Colonic mucosa (tissue), 4 donors: ENCODE measurements around the gene GINS1. TPM values are rescaled to one million over a fixed set of nuclear protein-coding genes. Genes with fewer than 3 reads are reported as not detected.

Source experiments
- DNase-seq: peaks from one replicate; pipeline ENCODE4 v3.0.0-alpha.2; 2020
- H3K27ac ChIP-seq: fragments of 200-600 bp; one replicate; pipeline ENCODE4 v1.8.0; 2021
- H3K27me3 ChIP-seq: fragments of 200-600 bp; one replicate; pipeline ENCODE4 v1.8.0; 2021
- H3K36me3 ChIP-seq: fragments of 200-600 bp; one replicate; pipeline ENCODE4 v1.8.0; 2021
- H3K4me1 ChIP-seq: fragments of 200-600 bp; one replicate; pipeline ENCODE4 v1.8.0; 2021; ENCODE audit warnings: mild to moderate bottlenecking
- H3K4me3 ChIP-seq: fragments of 200-600 bp; one replicate; pipeline ENCODE4 v1.8.0; 2021
- H3K9ac ChIP-seq, 2 donors: one replicate each; pipeline ENCODE4 v1.7.0; 2013; ENCODE audit warnings: control low read depth in 2 of 2, low read depth in 2 of 2, low read length in 2 of 2
- H3K9me3 ChIP-seq: fragments of 200-600 bp; one replicate; pipeline ENCODE4 v1.8.0; 2021
- CTCF ChIP-seq: fragments of 200-600 bp; IDR thresholded peaks from one replicate; pipeline ENCODE4 v1.8.0; 2022; ENCODE audit warnings: antibody characterized with exemption, mild to moderate bottlenecking
- intact Hi-C: fragments of 100-400 bp; cut with DNase I; formaldehyde crosslinking; loops from one replicate; pipeline ENCODE4 v1.14.1; 2022
- total RNA-seq, 2 donors: library from RNA; stranded (reverse); fragmentation: NEBNext Ultra II Directional in 1 of 2; extraction: Animal tissue kit (Norgen Biotek cat#: 25700) in 1 of 2; gene quantifications; one replicate each; pipeline ENCODE4 v1.2.1, GENCODE V29; 2021
- donor health status: healthy.
- donor health status: DM: no; HTN: no; CAD: no.
- donor health status: DM: no; HTN: no; CAD: no.

Gene GINS1
- total RNA-seq, 2 donors from 2014 or later, result 5.4 to 24.0 TPM

DNA sequence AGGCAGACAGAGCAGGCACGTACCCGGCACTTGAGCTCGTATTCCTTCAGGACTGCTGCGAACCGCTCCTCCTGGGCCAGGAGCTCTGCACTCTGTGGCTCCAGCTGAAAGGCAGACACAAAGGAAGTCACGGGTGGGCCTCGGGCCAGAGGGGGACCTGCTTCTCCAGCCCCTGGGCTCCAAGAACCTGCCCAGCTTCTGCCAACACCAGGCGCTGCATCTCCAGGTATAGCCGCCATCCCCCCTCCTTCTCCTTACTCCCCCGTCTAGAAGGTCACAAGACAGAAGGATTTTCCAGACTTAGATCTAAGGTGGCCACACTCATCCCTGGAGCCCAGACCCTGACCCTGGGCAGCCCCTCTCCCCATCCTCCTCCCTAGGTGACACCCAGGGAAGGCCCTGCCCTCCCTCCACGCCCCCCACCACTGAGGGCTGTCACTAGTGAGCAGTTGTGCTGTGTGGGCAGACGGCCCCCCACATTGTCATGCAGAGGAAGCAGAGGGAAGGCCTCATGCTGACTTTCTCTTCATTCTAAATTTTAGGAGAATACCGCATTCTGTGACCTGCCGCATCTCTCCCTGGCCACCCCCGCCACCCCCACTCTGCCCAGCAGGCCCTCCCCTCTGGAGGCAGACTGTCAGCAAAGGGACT is 81.9 kb downstream of the GINS1 start:
- DNase-seq, result no peak
- Histone ChIP-seq H3K4me3 (no peak overlapping the region), H3K36me3 (no peaks in the 10 kb centered on the region), H3K4me1 (no peaks in the 10 kb centered on the region), H3K27me3 (no peaks in the 10 kb centered on the region), H3K9ac (no peak overlapping the region), H3K27ac (no peak overlapping the region), H3K9me3 (no peaks in the 10 kb centered on the region)
- intact Hi-C loops, result no loop called here
- TF ChIP-seq CTCF, result no peak

DNA sequence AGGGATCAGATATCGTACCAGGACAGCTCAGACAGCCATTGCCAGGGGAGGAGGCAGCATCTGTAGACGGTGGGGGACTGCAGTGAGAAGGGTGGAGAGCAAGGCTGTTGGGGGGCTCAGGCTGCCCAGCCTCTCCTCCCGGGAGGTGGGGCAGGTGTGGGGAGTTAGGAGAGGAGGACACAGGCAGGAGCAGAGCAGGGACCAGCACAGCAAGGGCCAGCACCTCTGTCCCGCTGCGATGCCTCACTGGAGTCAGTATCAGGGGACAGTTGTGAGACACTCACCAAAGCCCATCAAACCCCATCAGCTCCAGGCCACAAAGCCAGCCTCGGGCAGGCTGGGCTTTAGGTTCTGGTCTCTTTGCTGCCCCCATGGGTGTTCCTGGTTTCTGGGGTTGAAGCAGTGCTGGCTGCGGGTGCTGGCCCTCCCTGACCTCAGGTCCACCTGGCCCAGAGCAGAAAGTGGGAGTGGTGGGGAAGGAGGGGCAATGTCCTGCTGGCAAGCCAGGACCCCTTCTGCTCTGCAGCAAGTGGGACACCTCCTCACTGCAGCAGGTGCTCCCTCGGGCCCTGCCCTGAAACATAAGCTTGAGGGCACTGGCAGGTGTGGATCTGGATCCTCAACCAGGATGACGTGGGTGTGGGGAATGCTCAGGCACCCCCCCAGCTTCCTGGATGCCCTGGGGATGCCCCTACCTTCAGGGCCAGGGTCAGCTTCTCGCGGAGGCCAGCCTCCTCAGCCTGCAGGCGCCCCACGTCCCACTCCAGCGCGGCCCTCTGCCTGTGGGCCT is 83.4 kb downstream of the GINS1 start:
- intact Hi-C loops, result no loop called here
- Histone ChIP-seq H3K4me1 (no peaks in the 10 kb centered on the region), H3K27ac (no peak overlapping the region), H3K9ac (no peak overlapping the region), H3K9me3 (no peaks in the 10 kb centered on the region), H3K36me3 (no peaks in the 10 kb centered on the region), H3K27me3 (no peaks in the 10 kb centered on the region), H3K4me3 (no peak overlapping the region)
- no peak for DNase-seq
- no peak for TF ChIP-seq CTCF

DNA sequence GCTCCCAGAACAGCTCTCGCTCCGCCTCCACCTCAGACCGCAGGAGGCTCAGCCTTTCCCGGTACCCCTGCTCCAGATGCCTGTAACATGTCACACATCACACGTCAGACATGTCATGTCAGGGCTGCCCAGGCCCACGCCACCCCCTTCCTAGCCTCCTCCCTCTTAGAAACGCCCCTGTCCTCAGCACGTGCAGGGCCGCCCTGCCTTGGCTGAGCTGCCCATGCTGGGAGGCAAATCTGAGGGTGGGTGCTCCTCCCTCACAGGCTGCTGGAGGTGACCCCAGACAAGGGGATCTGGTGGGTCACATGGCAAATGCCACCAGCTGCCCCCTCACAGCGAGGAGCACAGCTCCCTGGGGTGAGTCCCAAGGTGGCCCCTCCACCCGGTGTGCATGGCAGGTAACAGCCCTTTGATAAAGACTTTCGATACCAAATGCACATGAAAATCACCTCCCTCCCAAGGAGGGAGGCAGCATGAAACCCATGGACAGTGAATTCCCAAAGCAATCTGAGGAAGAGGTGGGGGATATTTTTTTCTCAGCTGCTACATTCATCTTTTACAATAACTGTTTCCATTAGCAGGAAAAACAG is 84.1 kb downstream of the GINS1 start:
- TF ChIP-seq CTCF, result no peak
- intact Hi-C loops, result no loop called here

DNA sequence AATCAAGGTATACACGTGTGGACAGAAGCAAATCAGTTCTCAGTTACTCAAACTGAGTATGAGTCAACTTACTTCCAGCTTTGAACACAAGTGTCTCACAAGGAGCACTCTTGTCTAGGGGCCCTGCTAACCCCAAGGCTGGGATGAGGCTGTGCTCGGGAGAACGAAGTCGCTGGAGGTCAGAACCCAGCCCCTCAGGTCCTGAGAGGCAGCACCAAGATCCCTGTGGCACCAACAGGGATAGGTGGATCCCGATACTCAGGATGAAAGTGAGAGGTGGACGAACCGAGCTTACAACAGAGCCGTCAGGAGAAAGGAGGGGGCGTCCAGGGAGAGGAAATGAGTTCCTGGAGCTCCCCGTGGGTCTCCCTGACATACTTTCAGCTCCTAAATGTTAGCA is 85.7 kb downstream of the GINS1 start:
- intact Hi-C loops, result no loop called here
- Histone ChIP-seq H3K27me3 (no peaks in the 10 kb centered on the region), H3K4me3 (no peak overlapping the region), H3K4me1 (no peaks in the 10 kb centered on the region), H3K9me3 (no peaks in the 10 kb centered on the region), H3K27ac (no peak overlapping the region), H3K36me3 (no peaks in the 10 kb centered on the region), H3K9ac (no peak overlapping the region)
- no peak for TF ChIP-seq CTCF
- no peak for DNase-seq

More for the DNA sequence above, 84.1 kb downstream of the GINS1 start:
- no peak overlapping the region for H3K4me3 ChIP-seq
- DNase-seq, result no peak
- H3K4me1 ChIP-seq, result no peaks in the 10 kb centered on the region
- no peaks in the 10 kb centered on the region for H3K36me3 ChIP-seq
- no peaks in the 10 kb centered on the region for H3K9me3 ChIP-seq
- no peak overlapping the region for H3K27ac ChIP-seq
- no peak overlapping the region for H3K9ac ChIP-seq
- no peaks in the 10 kb centered on the region for H3K27me3 ChIP-seq

DNA sequence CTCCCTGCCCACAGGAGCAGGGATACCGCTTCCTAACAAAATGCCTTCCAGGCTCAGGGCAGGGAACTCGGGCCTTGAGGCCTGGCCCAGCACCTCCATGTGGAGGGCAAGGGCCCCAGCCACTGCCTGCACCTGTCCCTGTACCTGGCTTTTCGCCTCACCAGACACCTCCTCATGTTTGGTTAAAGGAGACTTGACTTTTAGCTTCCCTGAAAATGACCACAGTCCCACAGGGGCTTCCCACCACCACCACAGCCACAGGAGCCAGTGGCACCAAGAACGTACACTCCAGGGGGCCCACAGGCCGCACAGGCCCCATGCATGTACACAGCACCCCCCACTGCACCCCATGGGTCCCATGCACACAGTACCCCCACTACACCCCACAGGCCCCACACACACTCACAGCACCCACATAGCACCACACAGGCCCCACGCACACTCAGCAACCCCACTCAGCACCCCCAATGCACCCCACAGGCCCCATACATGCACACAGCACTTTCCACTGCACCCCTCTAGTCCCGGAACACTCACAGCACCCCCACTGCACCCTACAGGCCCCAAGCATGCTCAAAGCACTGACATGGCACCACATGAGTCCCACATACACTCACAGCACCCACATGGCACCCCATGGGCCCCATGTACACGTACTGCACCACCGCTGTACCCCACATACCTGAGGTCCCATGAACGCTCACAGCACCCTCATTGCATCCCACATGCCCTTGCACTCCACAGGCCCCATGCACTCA is 86.5 kb downstream of the GINS1 start:
- no peak overlapping the region for H3K9ac ChIP-seq
- DNase-seq, result no peak
- no peak for TF ChIP-seq CTCF
- no peaks in the 10 kb centered on the region for H3K9me3 ChIP-seq
- intact Hi-C loops, result no loop called here
- H3K27ac ChIP-seq, result no peak overlapping the region
- H3K4me3 ChIP-seq, result no peak overlapping the region
- no peaks in the 10 kb centered on the region for H3K27me3 ChIP-seq
- no peaks in the 10 kb centered on the region for H3K36me3 ChIP-seq
- no peaks in the 10 kb centered on the region for H3K4me1 ChIP-seq
